NCI-H128 (cell line): ENCODE results near the gene HOXA4.

Source experiments
- DNase-seq: peaks from one replicate; lab custom pipeline; 2025; ENCODE audit not compliant: unreplicated experiment; lab: John Stamatoyannopoulos, UW

The HOXA4 gene

GRCh38 chr7:27169658-27170425, 39.3 kb upstream of the HOXA4 start:
- peak; percentile 57 for DNase-seq

- DNase-seq, result peak; percentile 49
Measured at GRCh38 chr7:27168265-27168947, 37.8 kb upstream of the HOXA4 start.

GRCh38 chr7:27167916-27168264, 37.3 kb upstream of the HOXA4 start:
- no peak for DNase-seq

GRCh38 chr7:27166531-27167505, 36.3 kb upstream of the HOXA4 start:
- DNase-seq, result no peak

DNA sequence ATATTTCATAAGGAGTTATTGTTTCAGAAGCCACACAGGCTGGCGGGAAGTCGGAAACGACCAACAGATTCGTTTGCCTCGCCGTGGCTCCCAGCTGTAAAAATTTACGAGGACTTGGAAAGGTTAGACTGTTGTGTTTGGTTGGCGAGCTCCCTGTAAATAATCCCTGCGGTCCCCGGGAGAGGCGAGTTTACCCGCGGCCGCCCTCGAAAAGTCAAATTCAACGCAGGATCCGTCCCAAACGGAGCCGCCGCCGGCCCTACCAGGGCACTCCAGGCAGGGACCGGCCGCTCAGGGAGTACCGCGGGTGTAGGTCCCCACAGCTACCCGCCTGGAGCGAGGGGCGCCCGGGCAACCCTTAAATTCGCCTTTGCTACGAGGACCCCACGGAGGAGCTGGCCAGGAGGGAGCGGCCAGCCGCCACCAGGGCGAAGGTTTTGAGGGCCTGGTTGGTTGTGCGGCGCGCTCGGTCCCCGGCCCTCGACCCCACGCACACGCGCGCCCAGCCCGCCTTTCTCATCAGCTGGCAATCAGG, 35.5 kb upstream of the HOXA4 start:
- DNase-seq, result no peak

- DNase-seq, result peak; percentile 85
Measured at GRCh38 chr7:27165089-27165995, 34.8 kb upstream of the HOXA4 start, which contains the start of gene HOXA9. TSS of gene HOXA9 (minus strand) at chr7:27165537. CDS start at chr7:27165457, 80 bp downstream.

DNA sequence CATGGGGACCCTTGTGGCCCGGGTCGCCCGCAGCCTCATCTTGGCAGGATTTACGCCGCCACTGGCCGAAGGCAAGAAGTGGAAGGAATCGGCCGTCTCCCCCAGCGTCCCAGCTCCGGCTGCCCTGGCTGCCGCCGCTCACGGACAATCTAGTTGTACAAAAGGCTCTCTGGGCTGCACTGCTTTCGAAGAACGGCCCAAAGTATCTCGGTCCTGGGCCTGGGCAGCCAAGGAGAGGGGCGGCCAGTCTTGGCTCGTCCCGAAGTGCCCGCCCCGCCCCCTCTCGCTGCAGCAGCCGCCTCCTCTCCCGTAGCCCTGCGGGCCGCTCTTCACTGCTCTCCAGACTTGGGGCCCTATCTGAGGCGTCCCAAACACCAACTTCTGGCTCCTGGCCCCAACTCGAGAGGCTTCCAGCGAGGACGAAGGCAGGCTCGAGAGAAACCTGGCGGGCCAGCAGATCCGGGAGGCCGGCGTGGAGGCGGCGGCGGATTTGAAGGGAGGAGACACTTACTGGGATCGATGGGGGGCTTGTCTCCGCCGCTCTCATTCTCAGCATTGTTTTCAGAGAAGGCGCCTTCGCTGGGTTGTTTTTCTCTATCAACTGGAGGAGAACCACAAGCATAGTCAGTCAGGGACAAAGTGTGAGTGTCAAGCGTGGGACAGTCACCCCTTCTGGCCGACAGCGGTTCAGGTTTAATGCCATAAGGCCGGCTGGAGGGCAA, 34.0 kb upstream of the HOXA4 start:
- DNase-seq, result no peak

DNA sequence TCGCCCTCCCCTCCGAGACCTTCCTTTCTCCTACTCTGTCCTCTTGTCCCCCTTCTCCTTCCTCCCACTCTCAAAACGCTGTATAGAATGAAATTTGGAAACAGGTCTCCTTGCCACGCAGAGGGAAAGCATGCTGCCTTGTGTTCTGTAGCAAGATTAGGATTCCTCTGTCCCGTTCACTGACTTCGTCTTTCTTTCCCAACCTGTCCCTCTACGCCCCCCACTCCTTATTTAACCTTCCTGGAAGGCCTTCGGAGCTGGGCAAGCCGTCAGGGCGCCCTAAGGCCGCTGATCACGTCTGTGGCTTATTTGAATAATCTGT, 33.4 kb upstream of the HOXA4 start:
- no peak for DNase-seq

DNA sequence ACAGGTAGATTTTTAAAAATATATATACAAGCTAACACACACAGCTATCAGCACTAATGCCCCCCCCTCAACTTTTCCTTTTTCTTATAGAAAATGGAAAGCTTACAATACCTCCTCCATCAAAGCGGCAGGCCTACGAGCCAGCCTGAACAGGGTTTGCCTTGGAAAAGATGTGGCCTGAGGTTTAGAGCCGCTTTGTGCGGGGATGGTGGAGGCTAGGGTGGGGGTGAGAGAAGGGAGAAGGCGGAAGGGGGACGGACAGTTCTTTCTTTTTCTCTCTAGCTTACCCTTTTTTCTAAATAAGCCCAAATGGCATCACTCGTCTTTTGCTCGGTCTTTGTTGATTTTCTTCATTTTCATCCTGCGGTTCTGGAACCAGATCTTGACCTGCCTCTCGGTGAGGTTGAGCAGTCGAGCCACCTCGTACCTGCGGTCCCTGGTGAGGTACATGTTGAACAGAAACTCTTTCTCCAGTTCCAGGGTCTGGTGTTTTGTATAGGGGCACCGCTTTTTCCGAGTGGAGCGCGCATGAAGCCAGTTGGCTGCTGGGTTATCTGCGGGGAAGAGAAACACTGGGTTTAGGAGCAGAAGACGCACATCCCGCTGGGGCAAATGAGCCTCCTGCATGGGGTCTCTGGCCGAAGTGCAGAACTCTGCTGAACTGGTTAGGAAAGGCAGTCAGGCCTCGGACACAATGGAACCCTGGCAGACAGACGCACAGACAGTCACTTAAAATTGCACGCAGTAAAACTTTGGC, 32.9 kb upstream of the HOXA4 start:
- DNase-seq, result no peak

DNA sequence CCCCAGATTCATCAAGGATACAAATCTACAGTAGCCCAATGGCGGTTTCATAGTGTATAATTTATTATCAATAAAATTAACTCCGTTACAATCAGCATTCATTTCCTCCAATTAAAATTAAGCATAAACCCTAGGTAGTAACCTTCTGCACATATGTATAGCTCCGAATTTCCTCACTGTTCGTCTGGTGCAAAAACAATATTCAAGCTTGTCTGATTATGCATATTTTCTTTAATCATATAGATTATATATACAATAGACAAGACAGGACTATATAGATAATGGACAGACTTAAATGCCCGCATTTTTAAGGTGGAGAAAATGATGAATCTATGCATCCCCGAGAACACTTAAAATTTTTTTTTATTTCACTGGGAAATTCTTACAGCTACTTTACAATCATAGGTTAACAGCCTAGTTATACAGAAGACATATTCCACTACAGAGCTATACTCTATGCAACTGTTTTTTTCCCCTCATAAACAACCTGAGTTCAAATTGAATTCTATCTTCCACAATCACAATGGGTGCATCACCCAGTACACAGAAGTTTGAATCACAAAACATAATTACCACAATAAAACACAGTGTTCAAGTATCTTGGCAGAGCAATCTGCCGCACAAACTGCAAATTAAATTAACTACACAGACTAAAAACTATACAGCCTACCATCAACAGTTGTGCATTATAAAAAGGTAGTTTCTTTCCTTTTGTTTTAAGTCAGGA, 32.2 kb upstream of the HOXA4 start:
- DNase-seq, result no peak

- DNase-seq, result no peak
Measured at GRCh38 chr7:27161721-27162560, 31.4 kb upstream of the HOXA4 start.

GRCh38 chr7:27161214-27161720, 30.7 kb upstream of the HOXA4 start:
- DNase-seq, result no peak

- DNase-seq, result peak; percentile 83
Measured at GRCh38 chr7:27160546-27161213, 30.1 kb upstream of the HOXA4 start.

DNA sequence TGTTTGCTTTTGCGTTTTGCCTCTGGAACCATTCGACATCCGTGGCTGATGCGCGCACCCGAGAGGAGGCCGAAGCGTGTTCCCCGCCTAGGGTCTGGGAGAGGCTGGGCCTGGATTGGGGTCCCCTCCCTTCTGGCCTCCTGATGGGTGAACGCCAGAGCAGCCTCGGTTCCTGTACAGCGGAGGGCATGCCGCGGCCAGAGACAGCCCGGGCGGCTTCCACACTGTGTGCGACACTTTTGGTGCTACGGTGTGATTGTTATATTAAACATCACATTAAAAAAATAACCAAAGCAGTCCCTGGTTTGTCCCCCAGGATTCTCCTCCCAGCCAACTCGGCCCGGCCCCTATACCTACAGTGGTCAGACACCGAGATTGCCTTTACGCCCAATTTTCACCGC, 29.6 kb upstream of the HOXA4 start:
- DNase-seq, result no peak

GRCh38 chr7:27159266-27160144, 28.9 kb upstream of the HOXA4 start:
- DNase-seq, result no peak
